Smooth muscle cell (in vitro differentiated cells): ENCODE results near the gene AKAP13. TPM values are rescaled to one million over a fixed set of nuclear protein-coding genes. Genes with fewer than 3 reads are reported as not detected.

ENCODE experiments used
- DNase-seq: peaks from one replicate; lab custom pipeline; 2025; ENCODE audit not compliant: unreplicated experiment; lab: John Stamatoyannopoulos, UW
- H2AFZ ChIP-seq: fragments of 200-600 bp; sonication (generic); 2 replicates; pipeline ENCODE4 v1.6.0; 2016; ENCODE audit warnings: antibody characterized with exemption, low read depth, mild to moderate bottlenecking
- H3F3A ChIP-seq: fragments of 200-600 bp; sonication (generic); 2 replicates; pipeline ENCODE4 v1.6.0; 2017; ENCODE audit warnings: antibody characterized with exemption, low read depth
- H3K27ac ChIP-seq: fragments of 200-600 bp; sonication (generic); 2 replicates; pipeline ENCODE4 v1.5.1; 2016; ENCODE audit warnings: low read depth, mild to moderate bottlenecking
- H3K27me3 ChIP-seq: fragments of 200-600 bp; sonication (generic); 2 replicates; pipeline ENCODE4 v1.6.1; 2016; ENCODE audit warnings: low read depth, mild to moderate bottlenecking
- H3K36me3 ChIP-seq: fragments of 200-600 bp; sonication (generic); 2 replicates; pipeline ENCODE4 v1.5.1; 2016; ENCODE audit warnings: low read depth
- H3K4me1 ChIP-seq: fragments of 200-600 bp; sonication (generic); 2 replicates; pipeline ENCODE4 v1.5.1; 2016; ENCODE audit warnings: low read depth
- H3K4me2 ChIP-seq: fragments of 200-600 bp; sonication (generic); 2 replicates; pipeline ENCODE4 v1.6.0; 2016; ENCODE audit warnings: mild to moderate bottlenecking
- H3K4me3 ChIP-seq: fragments of 200-600 bp; sonication (generic); 2 replicates; pipeline ENCODE4 v1.5.1; 2016; ENCODE audit warnings: mild to moderate bottlenecking
- H3K79me2 ChIP-seq: fragments of 200-600 bp; sonication (generic); 2 replicates; pipeline ENCODE4 v1.6.0; 2016; ENCODE audit warnings: low read depth, mild to moderate bottlenecking
- H3K9ac ChIP-seq: fragments of 200-600 bp; sonication (generic); 2 replicates; pipeline ENCODE4 v1.6.0; 2016; ENCODE audit warnings: low read depth
- H3K9me3 ChIP-seq: fragments of 200-600 bp; sonication (generic); replicated peaks from 2 replicates; pipeline ENCODE4 v1.5.1; 2016; ENCODE audit warnings: low read depth
- H4K20me1 ChIP-seq: fragments of 200-600 bp; sonication (generic); 2 replicates; pipeline ENCODE4 v1.6.0; 2016; ENCODE audit warnings: low read depth
- WGBS: methylation state at CpG from one replicate; pipeline ENCODE4 v1.1.7; 2016; ENCODE audit warnings: low lambda C conversion rate; 5-methylcytosine and 5-hydroxymethylcytosine counted together
- polyA plus RNA-seq: library from polyadenylated mRNA; unstranded; fragments of >200 nt; fragmentation: Nextera tagmentation; extraction: Ambion mirVana; gene quantifications from 2 replicates; pipeline ENCODE4 v1.2.1, GENCODE V29; 2016
- total RNA-seq: library from RNA; depleted of rRNA; stranded (reverse); fragments of >200 nt; gene quantifications from 2 replicates; pipeline ENCODE4 v1.2.3, GENCODE V29; 2014
- TF ChIP-seq, protein P1 (sequence below): fragments of 200-600 bp; sonication (generic); IDR thresholded peaks from 2 replicates; pipeline ENCODE4 v1.5.1; 2017; ENCODE audit warnings: borderline replicate concordance, mild to moderate bottlenecking, antibody characterized with exemption; ENCODE audit not compliant: insufficient read depth, poor library complexity, severe bottlenecking

AKAP13 gene
- total and polyA plus RNA-seq, 2 experiments from 2014 or later, result 43.3 to 63.5 TPM

DNA sequence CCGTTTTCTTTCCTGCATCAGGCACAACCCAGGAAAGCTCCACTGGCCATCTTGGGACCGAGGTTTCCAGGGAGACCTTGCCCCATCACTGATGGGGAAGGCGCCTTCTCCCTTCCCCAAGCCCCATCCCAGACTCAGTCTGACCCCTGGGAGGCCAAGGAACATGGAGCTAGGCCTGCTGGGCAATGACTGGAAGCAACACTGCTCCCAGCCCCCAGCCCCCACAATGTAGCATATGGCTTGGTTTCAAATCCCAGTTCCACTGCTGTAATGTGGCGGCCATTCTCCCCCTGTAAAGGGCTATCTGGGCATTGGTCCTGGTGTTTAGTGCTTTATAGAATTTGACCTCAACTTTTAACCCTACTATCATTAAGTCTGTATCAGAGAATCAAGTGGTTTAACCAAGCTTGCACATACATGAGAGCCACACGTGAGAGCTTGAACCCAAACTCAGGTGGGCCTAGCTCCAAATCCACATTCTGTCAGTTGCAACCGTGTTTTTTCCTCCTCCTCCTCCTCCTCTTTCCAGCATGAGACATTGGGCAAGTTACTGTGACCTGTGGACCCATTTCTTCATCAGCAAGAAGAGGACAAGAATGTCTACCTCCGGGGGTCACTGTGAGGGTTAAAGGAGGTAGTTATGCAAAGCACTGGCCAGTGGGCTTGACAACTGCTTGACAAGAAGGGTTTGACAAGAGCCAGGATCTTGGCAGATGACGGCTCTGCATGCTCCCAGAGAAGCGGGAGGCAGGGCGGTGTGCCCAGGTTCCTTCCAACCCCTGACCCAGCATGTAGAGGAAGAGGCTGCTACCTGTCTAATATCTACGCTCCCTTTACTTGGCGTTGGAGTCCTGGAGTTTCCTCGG is 376.9 kb downstream of the AKAP13 start:
- Histone ChIP-seq H4K20me1 (peaks cover 12% of the 10 kb centered on the region), H3K27me3 (no peaks in the 10 kb centered on the region), H3K27ac (no peak overlapping the region), H3K36me3 (no peaks in the 10 kb centered on the region), H3K79me2 (no peaks in the 10 kb centered on the region), H3K9me3 (no peaks in the 10 kb centered on the region), H3F3A (no peaks in the 10 kb centered on the region), H2AFZ (no peak overlapping the region), H3K4me1 (peaks cover 4% of the 10 kb centered on the region), H3K4me3 (no peak overlapping the region), H3K9ac (no peak overlapping the region), H3K4me2 (no peak overlapping the region)
- 89% methylated on average over 13 of the region's 13 CpGs for WGBS
- no peak for DNase-seq
- TF ChIP-seq, protein P1, sequence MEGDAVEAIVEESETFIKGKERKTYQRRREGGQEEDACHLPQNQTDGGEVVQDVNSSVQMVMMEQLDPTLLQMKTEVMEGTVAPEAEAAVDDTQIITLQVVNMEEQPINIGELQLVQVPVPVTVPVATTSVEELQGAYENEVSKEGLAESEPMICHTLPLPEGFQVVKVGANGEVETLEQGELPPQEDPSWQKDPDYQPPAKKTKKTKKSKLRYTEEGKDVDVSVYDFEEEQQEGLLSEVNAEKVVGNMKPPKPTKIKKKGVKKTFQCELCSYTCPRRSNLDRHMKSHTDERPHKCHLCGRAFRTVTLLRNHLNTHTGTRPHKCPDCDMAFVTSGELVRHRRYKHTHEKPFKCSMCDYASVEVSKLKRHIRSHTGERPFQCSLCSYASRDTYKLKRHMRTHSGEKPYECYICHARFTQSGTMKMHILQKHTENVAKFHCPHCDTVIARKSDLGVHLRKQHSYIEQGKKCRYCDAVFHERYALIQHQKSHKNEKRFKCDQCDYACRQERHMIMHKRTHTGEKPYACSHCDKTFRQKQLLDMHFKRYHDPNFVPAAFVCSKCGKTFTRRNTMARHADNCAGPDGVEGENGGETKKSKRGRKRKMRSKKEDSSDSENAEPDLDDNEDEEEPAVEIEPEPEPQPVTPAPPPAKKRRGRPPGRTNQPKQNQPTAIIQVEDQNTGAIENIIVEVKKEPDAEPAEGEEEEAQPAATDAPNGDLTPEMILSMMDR, result no peak

GRCh38 chr15:85757939-85758654 is 377.7 kb downstream of the AKAP13 start:
- Histone ChIP-seq H2AFZ (no peak overlapping the region), H3K4me3 (no peak overlapping the region), H3K9me3 (no peaks in the 10 kb centered on the region), H3K36me3 (no peaks in the 10 kb centered on the region), H3K4me1 (no peaks in the 10 kb centered on the region), H3K27ac (no peak overlapping the region), H3K9ac (no peak overlapping the region), H4K20me1 (peaks cover 20% of the 10 kb centered on the region), H3F3A (no peaks in the 10 kb centered on the region), H3K4me2 (no peak overlapping the region), H3K79me2 (no peaks in the 10 kb centered on the region), H3K27me3 (no peaks in the 10 kb centered on the region)
- WGBS, result 92% methylated on average over 17 of the region's 17 CpGs
- DNase-seq, result no peak
- TF ChIP-seq, protein P1, result no peak

- TF ChIP-seq, protein P1, result no peak
- Histone ChIP-seq H3K79me2 (no peaks in the 10 kb centered on the region), H3K27ac (no peak overlapping the region), H3F3A (no peaks in the 10 kb centered on the region), H4K20me1 (peaks cover 24% of the 10 kb centered on the region), H3K27me3 (no peaks in the 10 kb centered on the region), H3K4me1 (no peaks in the 10 kb centered on the region), H3K36me3 (no peaks in the 10 kb centered on the region), H3K4me3 (no peak overlapping the region), H3K4me2 (no peak overlapping the region), H3K9ac (no peak overlapping the region), H3K9me3 (no peaks in the 10 kb centered on the region), H2AFZ (no peak overlapping the region)
- WGBS, result 97% methylated on average over 21 of the region's 21 CpGs
- no peak for DNase-seq
These were observed 378.2 kb downstream of the AKAP13 start for GRCh38 chr15:85758655-85758978.
